OCI-LY7 (cell line): Measurements from ENCODE around the gene VAT1L. TPM values are rescaled to one million over a fixed set of nuclear protein-coding genes. Genes with fewer than 3 reads are reported as not detected.

Experiments
- BruUV-seq: library from RNA; stranded (reverse); fragments of 400-500 nt; replicated peaks from 2 replicates; lab custom pipeline; 2021; lab: Mats Ljungman, UMichigan
- CTCF ChIA-PET: fragments of 300-600 bp; sonication (Branson Sonifier 250); formaldehyde crosslinking; loops from one replicate; lab custom pipeline; 2022; ENCODE audit warnings: antibody characterized with exemption; ENCODE audit not compliant: unreplicated experiment; lab: Charles Lee
- POLR2A ChIA-PET: fragments of 300-600 bp; sonication (Branson Sonifier 250); formaldehyde crosslinking; loops from one replicate; lab custom pipeline; 2022; ENCODE audit warnings: antibody characterized with exemption; lab: Charles Lee
- DNase-seq: peaks from one replicate; pipeline ENCODE4 v3.0.0-alpha.2; 2015; ENCODE audit warnings: low spot score
- H2AFZ ChIP-seq: fragments of 200-600 bp; sonication (generic), shearing (Covaris generic); 2 replicates; pipeline ENCODE4 v1.6.1; 2014; ENCODE audit warnings: mild to moderate bottlenecking, antibody characterized with exemption, low read length, moderate library complexity
- H3K27ac ChIP-seq: fragments of 200-600 bp; sonication (generic); 2 replicates; pipeline ENCODE4 v1.5.1; 2014; ENCODE audit warnings: mixed run types, low read depth, mild to moderate bottlenecking, moderate library complexity, low read length, inconsistent platforms; ENCODE audit not compliant: poor library complexity, severe bottlenecking
- H3K36me3 ChIP-seq: fragments of 200-600 bp; sonication (generic); 2 replicates; pipeline ENCODE4 v1.6.1; 2014; ENCODE audit warnings: mild to moderate bottlenecking, antibody characterized with exemption, low read length, moderate library complexity, mixed read lengths; ENCODE audit not compliant: insufficient read depth
- H3K4me1 ChIP-seq: fragments of 200-600 bp; sonication (generic); 2 replicates; pipeline ENCODE4 v1.5.1; 2014; ENCODE audit warnings: mild to moderate bottlenecking, low read length; ENCODE audit not compliant: insufficient read depth, poor library complexity, severe bottlenecking
- H3K4me2 ChIP-seq: fragments of 200-600 bp; sonication (generic); 2 replicates; pipeline ENCODE4 v1.6.1; 2014; ENCODE audit warnings: mild to moderate bottlenecking, low read length
- H3K4me3 ChIP-seq: fragments of 200-600 bp; sonication (generic); 2 replicates; pipeline ENCODE4 v1.5.1; 2014; ENCODE audit warnings: mild to moderate bottlenecking, low read depth, low read length; ENCODE audit not compliant: poor library complexity, severe bottlenecking
- H3K79me2 ChIP-seq: fragments of 200-600 bp; sonication (generic); 2 replicates; pipeline ENCODE4 v1.6.1; 2016; ENCODE audit warnings: low read depth, mild to moderate bottlenecking, low read length, moderate library complexity, mixed read lengths; ENCODE audit not compliant: insufficient read depth
- H3K9me2 ChIP-seq: fragments of 200-600 bp; sonication (generic); 2 replicates; pipeline ENCODE4 v1.6.1; 2016; ENCODE audit warnings: mild to moderate bottlenecking, low read length, mixed read lengths; ENCODE audit not compliant: insufficient read depth
- H3K9me3 ChIP-seq: fragments of 200-600 bp; sonication (generic); 2 replicates; pipeline ENCODE4 v1.6.1; 2014; ENCODE audit warnings: mild to moderate bottlenecking, mixed run types, low read length, mixed read lengths
- H4K20me1 ChIP-seq: fragments of 200-600 bp; sonication (generic); 2 replicates; pipeline ENCODE4 v1.6.1; 2014; ENCODE audit warnings: mild to moderate bottlenecking, antibody characterized with exemption, low read length, moderate library complexity, mixed read lengths; ENCODE audit not compliant: insufficient read depth
- EZH2phosphoT487 ChIP-seq: fragments of 200-600 bp; sonication (generic); IDR thresholded peaks from 2 replicates; pipeline ENCODE4 v1.6.1; 2018; ENCODE audit warnings: low read depth, borderline replicate concordance, mild to moderate bottlenecking, mixed run types, antibody characterized with exemption, low read length, moderate library complexity, mixed read lengths
- intact Hi-C: fragments of 100-400 bp; cut with micrococcal nuclease; formaldehyde crosslinking; loops from one replicate; pipeline ENCODE4 v1.10.0; 2022; ENCODE audit not compliant: unreplicated experiment
- total RNA-seq, 2 experiments: library from RNA; depleted of rRNA in 1 of 2; stranded (reverse); fragments of >200 nt in 1 of 2; shearing (Covaris generic) in 1 of 2; gene quantifications; 2 replicates each; pipeline ENCODE4 v1.2.3, GENCODE V29; 2014 to 2022
- TF ChIP-seq, protein P1 (sequence below): fragments of 200-600 bp; sonication (generic); conservative IDR thresholded peaks from 2 replicates; pipeline ENCODE4 v1.5.1; 2014; ENCODE audit warnings: mild to moderate bottlenecking, antibody characterized with exemption, low read length, moderate library complexity, mixed read lengths

Gene VAT1L
- total RNA-seq, 2 experiments from 2014 or later, result not detected

DNA sequence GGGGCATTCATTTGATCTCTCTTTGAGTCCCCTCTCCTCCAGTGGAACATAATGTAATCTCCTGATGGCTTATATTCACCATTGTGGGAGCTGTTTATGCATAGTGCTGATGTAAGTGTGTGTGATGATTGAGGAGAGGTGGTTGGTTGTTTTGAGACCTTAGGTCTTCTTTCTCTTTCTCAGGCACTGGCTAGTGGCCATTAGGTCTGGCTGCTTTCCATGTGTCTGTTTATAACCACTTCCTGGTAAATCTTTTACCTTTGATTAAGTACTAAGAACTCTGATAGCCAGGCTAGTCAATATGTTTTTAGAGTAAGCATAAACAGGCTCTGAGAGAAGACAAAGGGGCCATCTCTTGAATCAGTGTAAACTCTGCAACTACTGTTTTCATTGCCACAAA, 27.9 kb downstream of the VAT1L start:
- DNase-seq, result no peak
- no peaks in the 10 kb centered on the region for H4K20me1 ChIP-seq
- H3K36me3 ChIP-seq, result no peaks in the 10 kb centered on the region
- POLR2A ChIA-PET, result no interaction called here
- no peaks in the 10 kb centered on the region for H3K9me2 ChIP-seq
- TF ChIP-seq EZH2phosphoT487, result no peak
- TF ChIP-seq, protein P1, sequence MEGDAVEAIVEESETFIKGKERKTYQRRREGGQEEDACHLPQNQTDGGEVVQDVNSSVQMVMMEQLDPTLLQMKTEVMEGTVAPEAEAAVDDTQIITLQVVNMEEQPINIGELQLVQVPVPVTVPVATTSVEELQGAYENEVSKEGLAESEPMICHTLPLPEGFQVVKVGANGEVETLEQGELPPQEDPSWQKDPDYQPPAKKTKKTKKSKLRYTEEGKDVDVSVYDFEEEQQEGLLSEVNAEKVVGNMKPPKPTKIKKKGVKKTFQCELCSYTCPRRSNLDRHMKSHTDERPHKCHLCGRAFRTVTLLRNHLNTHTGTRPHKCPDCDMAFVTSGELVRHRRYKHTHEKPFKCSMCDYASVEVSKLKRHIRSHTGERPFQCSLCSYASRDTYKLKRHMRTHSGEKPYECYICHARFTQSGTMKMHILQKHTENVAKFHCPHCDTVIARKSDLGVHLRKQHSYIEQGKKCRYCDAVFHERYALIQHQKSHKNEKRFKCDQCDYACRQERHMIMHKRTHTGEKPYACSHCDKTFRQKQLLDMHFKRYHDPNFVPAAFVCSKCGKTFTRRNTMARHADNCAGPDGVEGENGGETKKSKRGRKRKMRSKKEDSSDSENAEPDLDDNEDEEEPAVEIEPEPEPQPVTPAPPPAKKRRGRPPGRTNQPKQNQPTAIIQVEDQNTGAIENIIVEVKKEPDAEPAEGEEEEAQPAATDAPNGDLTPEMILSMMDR, result no peak
- H3K79me2 ChIP-seq, result no peaks in the 10 kb centered on the region
- CTCF ChIA-PET, result no interaction called here
- no peak overlapping the region for H3K4me2 ChIP-seq
- H3K9me3 ChIP-seq, result no peaks in the 10 kb centered on the region
- no TSS peak for BruUV-seq
- no peaks in the 10 kb centered on the region for H3K4me1 ChIP-seq
- H2AFZ ChIP-seq, result no peak overlapping the region
- no peak overlapping the region for H3K27ac ChIP-seq
- intact Hi-C loops, result no loop called here
- H3K4me3 ChIP-seq, result no peak overlapping the region

DNA sequence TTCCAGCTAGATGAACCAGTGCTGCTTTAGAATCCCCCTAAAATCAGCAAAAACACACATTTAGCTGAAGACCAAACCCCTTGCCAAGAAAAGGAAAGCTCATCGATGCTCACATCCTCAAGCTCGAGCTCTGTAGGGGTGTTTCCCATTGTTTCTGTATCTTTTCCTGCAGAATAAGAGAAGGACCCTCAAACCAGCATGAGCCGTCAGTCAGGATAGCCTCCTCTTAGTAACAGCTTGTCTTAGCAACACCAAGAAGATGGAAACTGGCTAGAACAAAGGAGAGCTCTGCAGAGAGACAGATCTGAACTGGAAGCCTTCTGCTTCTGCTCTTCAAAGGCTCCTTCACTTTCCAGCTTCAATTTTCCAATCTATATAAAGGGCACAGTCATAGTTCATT, 32.0 kb downstream of the VAT1L start:
- H3K36me3 ChIP-seq, result no peaks in the 10 kb centered on the region
- H3K9me3 ChIP-seq, result no peaks in the 10 kb centered on the region
- no peaks in the 10 kb centered on the region for H3K79me2 ChIP-seq
- no peak for DNase-seq
- intact Hi-C loops, result no loop called here
- BruUV-seq, result no TSS peak
- no peak overlapping the region for H3K27ac ChIP-seq
- no peaks in the 10 kb centered on the region for H3K4me1 ChIP-seq
- TF ChIP-seq, protein P1, result no peak
- no peak for TF ChIP-seq EZH2phosphoT487
- no peaks in the 10 kb centered on the region for H3K9me2 ChIP-seq
- H3K4me3 ChIP-seq, result no peak overlapping the region
- CTCF ChIA-PET, result no interaction called here
- H3K4me2 ChIP-seq, result no peak overlapping the region
- POLR2A ChIA-PET, result interaction anchor here (0.6 to 1.2 kb wide), 2 partner anchors 19 to 42 kb away, joined by 3 to 4 read pairs; no protein-coding TSS in a partner anchor
- H4K20me1 ChIP-seq, result no peaks in the 10 kb centered on the region
- H2AFZ ChIP-seq, result no peak overlapping the region

DNA sequence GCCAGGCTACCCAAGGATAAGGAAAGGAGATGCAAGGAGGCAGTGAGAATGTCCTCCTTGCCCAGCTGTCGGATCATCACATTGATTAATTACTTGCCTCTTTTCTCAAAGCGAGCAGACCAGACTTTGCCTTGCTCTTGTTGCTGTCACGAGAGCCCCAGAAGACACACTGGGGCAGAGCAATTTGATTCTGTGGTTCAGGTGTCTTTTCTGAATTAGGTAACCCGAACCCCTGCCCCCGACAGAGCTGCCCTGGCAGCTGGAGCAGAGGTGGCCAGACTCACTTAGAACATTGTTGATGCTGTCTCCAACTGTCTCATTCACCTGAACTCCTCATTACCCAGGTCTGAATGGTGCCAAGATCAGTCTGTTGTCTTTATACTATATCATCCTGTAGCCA, 34.3 kb downstream of the VAT1L start:
- Histone ChIP-seq H3K4me3 (no peak overlapping the region), H3K9me3 (no peaks in the 10 kb centered on the region), H3K4me1 (no peaks in the 10 kb centered on the region), H3K27ac (no peak overlapping the region), H2AFZ (no peak overlapping the region), H3K4me2 (no peak overlapping the region), H4K20me1 (no peaks in the 10 kb centered on the region), H3K9me2 (no peaks in the 10 kb centered on the region), H3K36me3 (no peaks in the 10 kb centered on the region), H3K79me2 (no peaks in the 10 kb centered on the region)
- no TSS peak for BruUV-seq
- intact Hi-C loops, result no loop called here
- no peak for TF ChIP-seq EZH2phosphoT487
- TF ChIP-seq, protein P1, result no peak
- POLR2A ChIA-PET, result no interaction called here
- DNase-seq, result no peak
- CTCF ChIA-PET, result no interaction called here
